Inflammatory macrophage treated with lipopolysaccharide for 1 hour (primary cell): ENCODE measurements around the gene INSC.

Experiments
- DNase-seq, 2 donors: peaks; one replicate each; pipeline ENCODE4 v3.0.0-alpha.2; 2020 to 2022

INSC gene

GRCh38 chr11:15109602-15110001 is 5.1 kb upstream of the INSC start:
- DNase-seq = no peak

- DNase-seq = no peak
Measured at GRCh38 chr11:15111215-15111614, 3.5 kb upstream of the INSC start.

- DNase-seq = no peak
Measured at GRCh38 chr11:15112131-15112541, 2.6 kb upstream of the INSC start.

GRCh38 chr11:15113381-15113780 is 1.3 kb upstream of the INSC start:
- no peak for DNase-seq

- DNase-seq = no peak
Measured at GRCh38 chr11:15115686-15116085, 963 bp downstream of the INSC start.

GRCh38 chr11:15117751-15118150 is 3.0 kb downstream of the INSC start:
- DNase-seq = no peak

GRCh38 chr11:15118431-15118830 is 3.7 kb downstream of the INSC start:
- DNase-seq = no peak

- no peak for DNase-seq
Measured at GRCh38 chr11:15119352-15119751, 4.6 kb downstream of the INSC start.

GRCh38 chr11:15119826-15120225 is 5.1 kb downstream of the INSC start:
- no peak for DNase-seq

GRCh38 chr11:15123849-15124248 is 9.1 kb downstream of the INSC start:
- no peak for DNase-seq

GRCh38 chr11:15124528-15124927 is 9.8 kb downstream of the INSC start:
- no peak for DNase-seq

- no peak for DNase-seq
Measured at GRCh38 chr11:15127341-15127740, 12.6 kb downstream of the INSC start.

- no peak for DNase-seq
Measured at GRCh38 chr11:15128621-15129020, 13.9 kb downstream of the INSC start.

GRCh38 chr11:15136166-15136565 is 21.4 kb downstream of the INSC start:
- no peak for DNase-seq

- no peak for DNase-seq
Measured at GRCh38 chr11:15139096-15139770, 24.5 kb downstream of the INSC start.

- no peak for DNase-seq
Measured at GRCh38 chr11:15139958-15140659, 25.4 kb downstream of the INSC start.

- no peak for DNase-seq
Measured at GRCh38 chr11:15141381-15141780, 26.7 kb downstream of the INSC start.

GRCh38 chr11:15142838-15143237 is 28.1 kb downstream of the INSC start:
- no peak for DNase-seq

GRCh38 chr11:15143855-15144254 is 29.1 kb downstream of the INSC start:
- DNase-seq = no peak

GRCh38 chr11:15144347-15144746 is 29.6 kb downstream of the INSC start:
- no peak for DNase-seq

GRCh38 chr11:15145151-15145550 is 30.4 kb downstream of the INSC start:
- DNase-seq = no peak

- DNase-seq = peak; percentile 31 to 35
Measured at GRCh38 chr11:15145615-15146014, 30.9 kb downstream of the INSC start.

- DNase-seq = no peak
Measured at GRCh38 chr11:15146271-15147003, 31.7 kb downstream of the INSC start.

- no peak for DNase-seq
Measured at GRCh38 chr11:15148169-15148568, 33.4 kb downstream of the INSC start.
